Prostate gland (tissue), 2 donors: ENCODE results near the gene CCDC68.

ENCODE experiments used
- CTCF ChIP-seq, 4 experiments: fragments of 200-600 bp in 2 of 4; fragments of 450-650 bp in 2 of 4; sonication (generic) in 2 of 4; IDR thresholded peaks; 1 replicate in 3 of 4; 2 replicates in 1 of 4; pipeline ENCODE4 v1.5.1; 2016 to 2019; ENCODE audit warnings: antibody characterized with exemption in 4 of 4, mild to moderate bottlenecking in 2 of 4, moderate library complexity in 2 of 4
- POLR2A ChIP-seq: fragments of 450-650 bp; IDR thresholded peaks from one replicate; pipeline ENCODE4 v1.6.1; 2016; ENCODE audit warnings: antibody characterized with exemption, mild to moderate bottlenecking
- POLR2AphosphoS5 ChIP-seq: sonication (generic); formaldehyde crosslinking; IDR thresholded peaks from one replicate; pipeline ENCODE4 v1.6.1; 2017; ENCODE audit warnings: antibody characterized with exemption

GRCh38 chr18:54880395-54881105 lies 78.7 kb downstream of the CCDC68 start:
- TF ChIP-seq POLR2AphosphoS5: no peak
- no peak for TF ChIP-seq CTCF (IDR thresholded peaks at IDR 0.05)
- TF ChIP-seq POLR2A: no peak
